Stimulated activated CD8-positive, alpha-beta memory T cell treated with anti-CD3 and anti-CD28 coated beads, Interleukin-4, amount 100 ng/mL, for 48 hours (primary cell): ENCODE results near the gene RNF20.
"Not testable (repeated sequence)": the region's sequence is repeated elsewhere in the genome, so short reads cannot be mapped to it uniquely, and the experiment has no call there.

ENCODE experiments used
- DNase-seq: peaks from one replicate; pipeline ENCODE4 v3.0.0-alpha.2; 2020

Gene RNF20

GRCh38 chr9:101533334-101534204, at the start of gene RNF20:
RNF20 (plus strand) TSS chr9:101533853; CDS start chr9:101535424, 1,571 bp downstream.
- DNase-seq = peak; percentile 99

- DNase-seq = no peak
Observed at GRCh38 chr9:101484046-101484445, 49.6 kb upstream of the RNF20 start.

GRCh38 chr9:101485924-101486692, 47.5 kb upstream of the RNF20 start:
- DNase-seq = no peak

- peak; percentile 36 for DNase-seq
Observed at GRCh38 chr9:101486693-101487442, 46.8 kb upstream of the RNF20 start.

- no peak for DNase-seq
Observed at GRCh38 chr9:101487443-101487840, 46.2 kb upstream of the RNF20 start.

- no peak for DNase-seq
Observed at GRCh38 chr9:101495810-101496209, 37.8 kb upstream of the RNF20 start.

GRCh38 chr9:101498323-101498722, 35.3 kb upstream of the RNF20 start:
- no peak for DNase-seq

GRCh38 chr9:101504188-101504587, 29.5 kb upstream of the RNF20 start:
- DNase-seq = no peak

GRCh38 chr9:101508211-101508610, 25.4 kb upstream of the RNF20 start:
- DNase-seq = no peak

GRCh38 chr9:101509572-101509971, 24.1 kb upstream of the RNF20 start:
- no peak for DNase-seq

- DNase-seq = no peak
Observed at GRCh38 chr9:101510459-101510858, 23.2 kb upstream of the RNF20 start.

GRCh38 chr9:101511009-101511408, 22.6 kb upstream of the RNF20 start:
- no peak for DNase-seq

- no peak for DNase-seq
Observed at GRCh38 chr9:101512116-101512515, 21.5 kb upstream of the RNF20 start.

- no peak for DNase-seq
Observed at GRCh38 chr9:101513351-101513750, 20.3 kb upstream of the RNF20 start.

- DNase-seq = no peak
Observed at GRCh38 chr9:101514071-101514470, 19.6 kb upstream of the RNF20 start.

- DNase-seq = no peak
Observed at GRCh38 chr9:101516655-101517054, 17.0 kb upstream of the RNF20 start.

- not testable (repeated sequence) for DNase-seq
Observed at GRCh38 chr9:101518489-101518888, 15.2 kb upstream of the RNF20 start.

GRCh38 chr9:101524371-101524770, 9.3 kb upstream of the RNF20 start:
- no peak for DNase-seq

- no peak for DNase-seq
Observed at GRCh38 chr9:101527066-101527465, 6.6 kb upstream of the RNF20 start.

GRCh38 chr9:101528015-101528414, 5.6 kb upstream of the RNF20 start:
- no peak for DNase-seq

- peak; percentile 77 for DNase-seq
Observed at GRCh38 chr9:101530076-101530711, 3.5 kb upstream of the RNF20 start.

- no peak for DNase-seq
Observed at GRCh38 chr9:101536351-101536750, 2.7 kb downstream of the RNF20 start.

- peak; percentile 39 for DNase-seq
Observed at GRCh38 chr9:101536938-101537337, 3.3 kb downstream of the RNF20 start.
